NOMO-1 treated with dmso at 0.1 percent for 144 hours (cell line): ENCODE results near the gene SMIM15.

Experiments
- DNase-seq: peaks from one replicate; lab custom pipeline; 2025; ENCODE audit not compliant: unreplicated experiment; lab: John Stamatoyannopoulos, UW

Gene SMIM15

GRCh38 chr5:61160497-61160896, 1.8 kb downstream of the SMIM15 start:
- no peak for DNase-seq

- no peak for DNase-seq
Measured at GRCh38 chr5:61159836-61160235, 2.4 kb downstream of the SMIM15 start.

DNA sequence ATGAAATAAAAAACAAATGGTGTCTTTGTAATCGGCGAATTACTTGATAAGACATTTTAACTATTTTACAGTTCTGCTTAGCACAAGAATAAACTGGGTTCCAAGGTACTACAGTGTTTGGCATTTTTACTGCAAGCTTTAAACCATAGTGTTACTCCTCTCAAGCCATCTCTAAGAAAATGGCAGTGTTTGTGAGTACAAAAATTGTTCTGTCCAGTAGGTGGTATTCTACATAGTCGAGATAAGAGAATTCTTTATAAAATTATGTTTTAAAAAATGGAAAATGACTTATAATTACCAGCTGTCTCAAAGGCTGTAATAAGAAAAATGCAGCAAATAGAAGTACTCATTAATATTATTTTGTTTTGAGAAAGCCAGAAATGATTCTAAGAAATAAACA, 3.2 kb downstream of the SMIM15 start:
- DNase-seq: no peak

GRCh38 chr5:61151893-61152292, 10.4 kb downstream of the SMIM15 start:
- DNase-seq: no peak

GRCh38 chr5:61148515-61148914, 13.8 kb downstream of the SMIM15 start:
- no peak for DNase-seq

DNA sequence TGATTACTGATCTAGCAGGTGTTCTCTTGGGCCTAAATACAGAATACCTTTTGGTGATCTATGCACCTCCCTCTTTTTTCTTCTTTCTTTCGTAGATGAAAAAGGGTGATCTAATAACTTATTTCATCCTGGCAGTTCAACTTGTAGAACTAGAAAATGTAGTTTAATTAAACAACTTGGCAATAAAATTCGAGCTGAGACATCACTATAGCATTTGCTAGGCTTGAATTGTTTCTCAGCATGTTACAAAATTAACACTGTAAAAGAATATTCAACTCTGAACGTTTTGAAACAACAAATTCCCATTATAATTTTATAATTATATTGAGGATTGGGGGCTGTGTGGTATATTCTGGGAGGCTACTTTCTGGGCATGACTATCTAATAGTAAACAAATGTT, 19.5 kb downstream of the SMIM15 start:
- no peak for DNase-seq

GRCh38 chr5:61142391-61142790, 19.9 kb downstream of the SMIM15 start:
- DNase-seq: no peak

- DNase-seq: no peak
Measured at GRCh38 chr5:61141801-61142200, 20.5 kb downstream of the SMIM15 start.

DNA sequence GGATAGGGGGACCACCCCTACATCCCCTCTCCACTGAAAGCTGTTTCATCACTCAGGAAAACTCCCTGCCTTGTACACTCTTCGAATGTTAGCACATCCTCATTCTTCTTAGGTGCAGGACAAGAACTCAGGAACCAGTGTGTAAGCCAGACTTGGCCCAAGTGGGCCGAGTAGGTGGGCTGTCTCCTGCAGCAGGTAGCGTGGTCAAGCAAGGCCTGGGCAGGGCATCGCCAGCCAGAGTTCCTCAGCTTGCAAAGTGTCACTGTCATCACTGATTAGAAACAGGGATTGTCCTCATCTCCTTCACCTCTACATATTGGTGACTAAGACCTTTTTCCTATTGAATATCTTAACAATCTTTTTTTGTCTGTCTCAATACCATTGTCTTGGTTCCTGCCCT, 22.3 kb downstream of the SMIM15 start:
- no peak for DNase-seq

- DNase-seq: no peak
Measured at GRCh38 chr5:61139094-61139873, 23.0 kb downstream of the SMIM15 start.

DNA sequence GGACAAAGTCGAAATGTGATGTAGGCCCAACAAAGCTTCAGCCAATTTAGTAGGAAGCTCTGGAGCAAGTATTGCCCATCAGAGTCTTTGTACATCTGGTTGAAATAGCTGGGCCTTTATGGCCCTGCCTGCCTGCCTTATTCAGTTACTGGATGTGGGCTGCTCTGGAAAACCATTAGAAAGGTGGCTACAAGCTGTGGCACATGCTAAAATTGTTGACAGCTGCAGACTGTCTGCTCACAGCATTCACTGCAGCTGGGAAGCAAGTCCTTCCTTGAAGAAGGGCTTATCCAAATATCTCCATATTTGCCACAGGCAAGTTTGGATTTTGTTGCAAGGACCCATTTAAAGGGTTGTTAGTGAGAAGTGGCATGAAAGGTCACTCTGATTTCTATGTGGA, 24.4 kb downstream of the SMIM15 start:
- no peak for DNase-seq

DNA sequence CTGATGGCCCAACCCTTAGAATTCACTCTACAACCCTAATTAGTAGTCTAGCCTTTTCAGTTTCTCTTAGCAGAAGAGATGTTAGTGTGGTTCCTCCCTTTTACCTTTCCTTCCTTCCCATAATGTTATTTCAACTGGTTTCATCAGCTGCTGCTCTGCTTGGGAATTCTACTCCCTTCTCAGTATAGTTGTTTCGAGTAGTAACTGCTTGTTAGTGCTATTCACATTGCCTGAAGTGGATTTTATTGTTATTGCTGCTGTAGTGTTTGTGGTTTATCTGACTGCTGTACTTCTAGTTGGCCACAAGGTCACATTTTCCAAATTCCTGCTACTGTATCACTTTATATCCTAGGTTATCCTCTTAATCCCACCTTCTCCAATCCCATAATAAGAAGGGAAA, 29.7 kb downstream of the SMIM15 start:
- no peak for DNase-seq

DNA sequence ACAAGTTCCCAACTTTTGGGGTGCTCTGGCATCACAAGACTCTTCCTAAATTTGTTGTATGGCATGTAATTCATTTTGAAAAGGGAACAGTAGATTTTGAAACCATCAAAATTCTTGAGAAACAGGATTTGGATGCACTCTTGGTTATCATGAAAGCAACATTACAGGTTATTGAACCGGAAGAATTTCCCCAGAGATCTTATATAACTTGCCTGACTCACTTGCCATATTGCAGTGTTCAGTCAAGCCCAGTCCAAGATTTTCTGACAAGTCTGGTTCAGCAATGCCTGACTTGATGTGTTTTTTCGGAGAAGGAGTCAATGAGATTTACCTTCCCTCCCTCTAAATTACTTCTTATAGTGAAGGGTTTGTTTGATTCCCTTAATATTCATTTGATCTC, 32.0 kb downstream of the SMIM15 start:
- no peak for DNase-seq

- no peak for DNase-seq
Measured at GRCh38 chr5:61123145-61123544, 39.1 kb downstream of the SMIM15 start.

GRCh38 chr5:61120534-61120933, 41.7 kb downstream of the SMIM15 start:
- DNase-seq: no peak

DNA sequence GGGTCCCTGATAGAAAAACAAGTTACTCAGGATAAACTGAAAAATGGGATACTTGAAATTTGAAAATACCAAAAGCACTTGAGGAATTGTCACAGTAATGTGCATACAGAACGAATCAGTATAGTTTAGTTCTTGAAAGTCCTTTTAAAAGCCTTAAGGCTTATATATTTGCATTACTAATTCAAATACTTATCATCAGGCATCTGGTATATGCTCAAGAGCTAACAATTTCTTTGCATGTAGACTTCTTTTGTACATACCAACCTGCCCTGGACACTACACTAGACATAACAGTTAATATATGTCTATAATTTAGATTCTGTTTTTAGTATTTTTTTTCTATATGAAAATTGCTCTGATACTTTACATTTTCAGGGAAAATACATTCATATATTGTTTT, 43.2 kb downstream of the SMIM15 start:
- no peak for DNase-seq

DNA sequence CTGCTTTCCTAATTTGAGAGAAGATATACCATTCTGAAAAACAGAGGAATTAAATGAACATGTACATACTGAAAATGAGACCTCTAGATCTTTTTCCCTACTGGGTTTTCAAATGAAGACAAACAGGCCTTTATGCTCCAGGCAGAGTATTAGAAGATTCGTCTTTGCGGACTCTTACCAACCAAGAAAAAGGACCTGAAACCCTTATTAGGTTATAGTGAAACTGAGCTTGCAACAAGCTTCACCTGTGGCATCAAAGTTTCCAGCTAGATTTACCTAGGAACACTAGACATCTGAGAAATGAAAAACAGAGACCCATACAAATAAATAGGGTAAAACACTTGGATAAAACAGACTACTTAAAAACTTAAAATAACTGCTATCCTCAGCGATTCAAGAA, 46.3 kb downstream of the SMIM15 start:
- DNase-seq: no peak

GRCh38 chr5:61114441-61114840, 47.8 kb downstream of the SMIM15 start:
- DNase-seq: no peak
